Endodermal cell (in vitro differentiated cells): Measurements from ENCODE around the gene UGT1A10. TPM values are rescaled to one million over a fixed set of nuclear protein-coding genes. Genes with fewer than 3 reads are reported as not detected.

Source experiments
- DNase-seq: peaks from one replicate; pipeline ENCODE4 v3.0.0-alpha.2; 2017
- H3K27ac ChIP-seq: 2 replicates; pipeline ENCODE4 v1.5.1; 2013; ENCODE audit warnings: mild to moderate bottlenecking, low read depth, low read length, moderate library complexity
- H3K27me3 ChIP-seq: 2 replicates; pipeline ENCODE4 v1.6.1; 2013; ENCODE audit warnings: mild to moderate bottlenecking, low read length, moderate library complexity; ENCODE audit not compliant: insufficient read depth, control insufficient read depth, poor library complexity, severe bottlenecking
- H3K36me3 ChIP-seq: 2 replicates; pipeline ENCODE4 v1.7.0; 2013; ENCODE audit warnings: mild to moderate bottlenecking, low read length, moderate library complexity; ENCODE audit not compliant: control insufficient read depth, insufficient read depth
- H3K4me1 ChIP-seq: one replicate; pipeline ENCODE4 v1.7.0; 2013; ENCODE audit warnings: low read length; ENCODE audit not compliant: control insufficient read depth, insufficient read depth
- H3K4me3 ChIP-seq: 2 replicates; pipeline ENCODE4 v1.5.1; 2013; ENCODE audit warnings: mild to moderate bottlenecking, low read length, moderate library complexity
- H3K9ac ChIP-seq: 2 replicates; pipeline ENCODE4 v1.6.1; 2013; ENCODE audit warnings: mild to moderate bottlenecking, low read length, moderate library complexity; ENCODE audit not compliant: poor library complexity, severe bottlenecking; ENCODE audit errors: extremely low read depth
- H3K9me3 ChIP-seq: 2 replicates; pipeline ENCODE4 v1.6.1; 2013; ENCODE audit warnings: mild to moderate bottlenecking, low read length, moderate library complexity; ENCODE audit not compliant: control insufficient read depth
- H3K27ac Mint-ChIP-seq: 2 replicates; pipeline ENCODE4 v1.8.0; 2020; ENCODE audit warnings: mixed read lengths
- H3K27me3 Mint-ChIP-seq: 2 replicates; pipeline ENCODE4 v1.8.0; 2021; ENCODE audit warnings: mild to moderate bottlenecking, mixed read lengths; ENCODE audit not compliant: insufficient read depth
- H3K36me3 Mint-ChIP-seq: 2 replicates; pipeline ENCODE4 v1.8.0; 2020; ENCODE audit warnings: low read depth, mixed read lengths
- H3K4me1 Mint-ChIP-seq: 2 replicates; pipeline ENCODE4 v1.8.0; 2020; ENCODE audit warnings: mixed read lengths
- H3K4me3 Mint-ChIP-seq: 2 replicates; pipeline ENCODE4 v1.8.0; 2020; ENCODE audit warnings: mild to moderate bottlenecking, moderate library complexity, mixed read lengths
- H3K9me3 Mint-ChIP-seq: 2 replicates; pipeline ENCODE4 v1.8.0; 2020; ENCODE audit warnings: mild to moderate bottlenecking, mixed read lengths
- CTCF ChIP-seq: fragments of 200-600 bp; sonication (generic); conservative IDR thresholded peaks from 2 replicates; pipeline ENCODE4 v1.5.0; 2021; ENCODE audit warnings: antibody characterized with exemption, mild to moderate bottlenecking
- WGBS, 2 experiments: methylation state at CpG; one replicate each; pipeline versions ENCODE4 v1.1.5 to v1.1.7; 2013; ENCODE audit warnings: missing lambda C conversion rate in 2 of 2, mixed read lengths in 1 of 2; ENCODE audit not compliant: insufficient coverage in 1 of 2, insufficient read length in 1 of 2; 5-methylcytosine and 5-hydroxymethylcytosine counted together
- total RNA-seq, 2 donors: library from RNA; stranded (reverse); fragmentation: NEBNext Ultra II Directional in 1 of 2; extraction: Animal tissue kit (Norgen Biotek cat#: 25700) in 1 of 2; gene quantifications; 2 replicates in 1 of 2; 3 replicates in 1 of 2; pipeline ENCODE4 v1.2.1, GENCODE V29; 2021

Gene UGT1A10
- total RNA-seq, 2 donors from 2014 or later, result 0.13 TPM; not detected in 1

- Mint-ChIP-seq H3K27ac (no peak overlapping the region), H3K4me3 (no peak overlapping the region), H3K4me1 (no peaks in the 10 kb centered on the region), H3K9me3 (no peaks in the 10 kb centered on the region), H3K36me3 (no peaks in the 10 kb centered on the region), H3K27me3 (peaks cover 7% of the 10 kb centered on the region)
- no peak overlapping the region for H3K4me3 ChIP-seq
- no peaks in the 10 kb centered on the region for H3K36me3 ChIP-seq
- 88 to 91% methylated on average over 2 to 4 of the region's 4 CpGs for WGBS, 2 experiments
- no peak for TF ChIP-seq CTCF
- H3K9me3 ChIP-seq, result no peaks in the 10 kb centered on the region
- no peak overlapping the region for H3K27ac ChIP-seq
- DNase-seq, result no peak
- no peaks in the 10 kb centered on the region for H3K4me1 ChIP-seq
- peaks cover 9% of the 10 kb centered on the region for H3K27me3 ChIP-seq
- no peak overlapping the region for H3K9ac ChIP-seq
Observed at GRCh38 chr2:233679196-233679595, 42.9 kb downstream of the UGT1A10 start.

- Mint-ChIP-seq H3K4me1 (no peaks in the 10 kb centered on the region), H3K36me3 (no peaks in the 10 kb centered on the region), H3K4me3 (no peak overlapping the region), H3K27ac (no peak overlapping the region), H3K27me3 (peaks cover 7% of the 10 kb centered on the region), H3K9me3 (no peaks in the 10 kb centered on the region)
- no peak overlapping the region for H3K4me3 ChIP-seq
- H3K36me3 ChIP-seq, result no peaks in the 10 kb centered on the region
- H3K4me1 ChIP-seq, result no peaks in the 10 kb centered on the region
- H3K27me3 ChIP-seq, result peaks cover 9% of the 10 kb centered on the region
- WGBS, 2 experiments, result 85 to 88% methylated on average over 3 to 4 of the region's 4 CpGs
- no peak overlapping the region for H3K27ac ChIP-seq
- no peak for DNase-seq
- no peaks in the 10 kb centered on the region for H3K9me3 ChIP-seq
- no peak for TF ChIP-seq CTCF
- no peak overlapping the region for H3K9ac ChIP-seq
Observed at GRCh38 chr2:233680361-233681045, 44.3 kb downstream of the UGT1A10 start.

- peaks cover 7% of the 10 kb centered on the region for H3K27me3 Mint-ChIP-seq
- no peak for DNase-seq
- Histone ChIP-seq H3K27ac (no peak within 1 kb of the TSS), H3K9me3 (no peaks in the 10 kb centered on the region), H3K27me3 (peaks cover 9% of the 10 kb centered on the region), H3K4me1 (no peaks in the 10 kb centered on the region), H3K36me3 (no peaks in the 10 kb centered on the region), H3K9ac (no peak within 1 kb of the TSS), H3K4me3 (no peak within 1 kb of the TSS)
- H3K27ac Mint-ChIP-seq, result no peak within 1 kb of the TSS
- TF ChIP-seq CTCF, result no peak
- H3K4me3 Mint-ChIP-seq, result no peak within 1 kb of the TSS
- no peaks in the 10 kb centered on the region for H3K4me1 Mint-ChIP-seq
- H3K36me3 Mint-ChIP-seq, result no peaks in the 10 kb centered on the region
- H3K9me3 Mint-ChIP-seq, result no peaks in the 10 kb centered on the region
- 74 to 77% methylated on average over 3 to 5 of the region's 5 CpGs for WGBS, 2 experiments
Observed at GRCh38 chr2:233681521-233682099, 45.4 kb downstream of the UGT1A10 start, which contains the start of gene UGT1A7. Gene UGT1A7 (plus strand): TSS chr2:233681901. CDS start chr2:233681938, 37 bp downstream.
